KMS-11 (cell line): ENCODE measurements around the gene UFM1.

Experiments used
- H2AFZ ChIP-seq: fragments of 200-600 bp; sonication (generic); 2 replicates; pipeline ENCODE4 v1.6.1; 2016; ENCODE audit warnings: antibody characterized with exemption, mixed run types, low read depth
- H3K27ac ChIP-seq: fragments of 200-600 bp; sonication (generic); 2 replicates; pipeline ENCODE4 v1.6.1; 2016; ENCODE audit warnings: mild to moderate bottlenecking, mixed run types
- H3K27me3 ChIP-seq: fragments of 200-600 bp; sonication (generic); 2 replicates; pipeline ENCODE4 v1.6.1; 2017; ENCODE audit warnings: mild to moderate bottlenecking, low read depth, mixed run types, moderate library complexity; ENCODE audit not compliant: insufficient read depth
- H3K36me3 ChIP-seq: fragments of 200-600 bp; sonication (generic); 2 replicates; pipeline ENCODE4 v1.6.1; 2017; ENCODE audit warnings: mild to moderate bottlenecking, mixed run types; ENCODE audit not compliant: insufficient read depth
- H3K4me1 ChIP-seq: fragments of 200-600 bp; sonication (generic); 2 replicates; pipeline ENCODE4 v1.6.1; 2016; ENCODE audit warnings: mild to moderate bottlenecking, low read depth, mixed run types; ENCODE audit not compliant: poor library complexity, severe bottlenecking
- H3K4me2 ChIP-seq: fragments of 200-600 bp; sonication (generic); 2 replicates; pipeline ENCODE4 v1.7.0; 2016; ENCODE audit warnings: mild to moderate bottlenecking, mixed run types
- H3K4me3 ChIP-seq: fragments of 200-600 bp; sonication (generic); IDR thresholded peaks from 2 replicates; pipeline ENCODE4 v1.6.1; 2017; ENCODE audit warnings: low read depth, low read length, mixed read lengths; ENCODE audit not compliant: insufficient read depth
- H3K79me2 ChIP-seq: fragments of 200-600 bp; sonication (generic); 2 replicates; pipeline ENCODE4 v1.6.1; 2016; ENCODE audit warnings: low read depth, mixed run types; ENCODE audit not compliant: insufficient read depth
- H3K9ac ChIP-seq: fragments of 200-600 bp; sonication (generic); 2 replicates; pipeline ENCODE4 v1.6.1; 2016; ENCODE audit warnings: mild to moderate bottlenecking, mixed run types
- H4K20me1 ChIP-seq: fragments of 200-600 bp; sonication (generic); 2 replicates; pipeline ENCODE4 v1.6.1; 2016; ENCODE audit warnings: mild to moderate bottlenecking, mixed run types; ENCODE audit not compliant: insufficient read depth
- CTCF ChIP-seq: fragments of 200-600 bp; sonication (generic); conservative IDR thresholded peaks from 2 replicates; pipeline ENCODE4 v1.6.1; 2017; ENCODE audit warnings: low read depth, mild to moderate bottlenecking, antibody characterized with exemption, low read length, moderate library complexity, mixed read lengths

UFM1 gene

GRCh38 chr13:38405216-38405615 is 55.6 kb downstream of the UFM1 start:
- Histone ChIP-seq H3K36me3 (no peaks in the 10 kb centered on the region), H3K4me2 (no peak overlapping the region), H3K27me3 (no peaks in the 10 kb centered on the region), H3K4me3 (no peak overlapping the region), H3K27ac (no peak overlapping the region), H3K4me1 (no peaks in the 10 kb centered on the region), H2AFZ (no peak overlapping the region), H3K9ac (no peak overlapping the region), H4K20me1 (no peaks in the 10 kb centered on the region), H3K79me2 (no peaks in the 10 kb centered on the region)
- TF ChIP-seq CTCF: no peak

DNA sequence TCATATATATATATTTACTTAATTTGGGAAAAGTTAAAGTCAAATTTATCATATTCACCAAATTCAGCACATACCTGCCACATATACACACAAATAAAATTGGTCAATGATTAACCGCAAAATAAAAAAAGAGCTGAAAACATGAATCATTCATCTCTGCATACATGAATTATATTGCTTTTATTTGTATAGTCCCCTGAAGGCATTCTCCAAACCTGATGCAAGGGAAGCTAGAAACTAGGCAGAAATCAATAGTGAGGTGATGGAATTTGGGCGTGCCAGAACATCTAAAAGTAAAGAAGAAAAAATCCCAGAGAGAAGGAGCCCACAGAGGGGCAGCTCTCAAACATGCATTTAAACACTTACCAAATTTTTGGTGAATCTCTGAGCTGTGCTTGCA is 60.1 kb downstream of the UFM1 start:
- H3K4me3 ChIP-seq: no peak overlapping the region
- TF ChIP-seq CTCF: no peak
- H4K20me1 ChIP-seq: no peaks in the 10 kb centered on the region

GRCh38 chr13:38412266-38412665 is 62.6 kb downstream of the UFM1 start:
- no peak overlapping the region for H3K4me3 ChIP-seq
- no peaks in the 10 kb centered on the region for H4K20me1 ChIP-seq
- no peaks in the 10 kb centered on the region for H3K79me2 ChIP-seq
- no peak for TF ChIP-seq CTCF
- no peaks in the 10 kb centered on the region for H3K27me3 ChIP-seq
- peaks cover 14% of the 10 kb centered on the region for H3K4me1 ChIP-seq
- H3K4me2 ChIP-seq: no peak overlapping the region
- no peak overlapping the region for H2AFZ ChIP-seq
- no peak overlapping the region for H3K9ac ChIP-seq
- H3K36me3 ChIP-seq: no peaks in the 10 kb centered on the region
- no peak overlapping the region for H3K27ac ChIP-seq

More for the DNA sequence above, 60.1 kb downstream of the UFM1 start:
- Histone ChIP-seq H3K79me2 (no peaks in the 10 kb centered on the region), H3K27ac (no peak overlapping the region), H3K4me2 (no peak overlapping the region), H3K36me3 (no peaks in the 10 kb centered on the region), H3K9ac (no peak overlapping the region), H3K4me1 (no peaks in the 10 kb centered on the region), H2AFZ (no peak overlapping the region), H3K27me3 (no peaks in the 10 kb centered on the region)
